Gastrocnemius medialis (tissue), 4 donors: ENCODE measurements around the gene COL6A3.

ENCODE experiments used
- POLR2A ChIP-seq, 2 donors: fragments of 450-650 bp; IDR thresholded peaks; one replicate each; pipeline ENCODE4 v1.6.1; 2017; ENCODE audit warnings: antibody characterized with exemption in 2 of 2, mild to moderate bottlenecking in 2 of 2, moderate library complexity in 2 of 2
- TF ChIP-seq, protein P1 (sequence below), 5 experiments: fragments of 450-650 bp in 3 of 5; fragments of 200-600 bp in 2 of 5; sonication (generic) in 2 of 5; IDR thresholded peaks in 4 of 5; conservative IDR thresholded peaks in 1 of 5; 1 replicate in 4 of 5; 2 replicates in 1 of 5; pipeline ENCODE4 v1.5.1; 2016 to 2019; ENCODE audit warnings: antibody characterized with exemption in 5 of 5, mild to moderate bottlenecking in 3 of 5, moderate library complexity in 3 of 5

DNA sequence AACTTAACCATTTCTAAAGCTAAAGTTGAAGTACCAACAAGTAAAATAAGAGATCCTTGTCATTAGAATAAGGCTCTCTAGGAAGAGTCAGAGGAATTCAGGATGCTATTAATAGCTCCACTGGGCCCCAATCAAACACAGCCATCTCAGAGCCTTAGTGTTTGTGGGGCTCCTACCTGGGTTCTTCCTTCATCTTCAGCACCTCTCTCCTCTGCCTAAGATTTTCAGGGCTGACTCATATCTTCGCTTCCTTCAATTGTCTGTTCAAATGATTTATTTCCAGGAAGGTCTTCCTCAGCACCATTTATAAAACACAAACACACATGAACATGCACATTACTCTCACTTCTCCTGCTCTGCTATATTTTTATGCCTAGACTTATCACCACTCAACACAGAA, 119.5 kb downstream of the COL6A3 start:
- TF ChIP-seq, protein P1, sequence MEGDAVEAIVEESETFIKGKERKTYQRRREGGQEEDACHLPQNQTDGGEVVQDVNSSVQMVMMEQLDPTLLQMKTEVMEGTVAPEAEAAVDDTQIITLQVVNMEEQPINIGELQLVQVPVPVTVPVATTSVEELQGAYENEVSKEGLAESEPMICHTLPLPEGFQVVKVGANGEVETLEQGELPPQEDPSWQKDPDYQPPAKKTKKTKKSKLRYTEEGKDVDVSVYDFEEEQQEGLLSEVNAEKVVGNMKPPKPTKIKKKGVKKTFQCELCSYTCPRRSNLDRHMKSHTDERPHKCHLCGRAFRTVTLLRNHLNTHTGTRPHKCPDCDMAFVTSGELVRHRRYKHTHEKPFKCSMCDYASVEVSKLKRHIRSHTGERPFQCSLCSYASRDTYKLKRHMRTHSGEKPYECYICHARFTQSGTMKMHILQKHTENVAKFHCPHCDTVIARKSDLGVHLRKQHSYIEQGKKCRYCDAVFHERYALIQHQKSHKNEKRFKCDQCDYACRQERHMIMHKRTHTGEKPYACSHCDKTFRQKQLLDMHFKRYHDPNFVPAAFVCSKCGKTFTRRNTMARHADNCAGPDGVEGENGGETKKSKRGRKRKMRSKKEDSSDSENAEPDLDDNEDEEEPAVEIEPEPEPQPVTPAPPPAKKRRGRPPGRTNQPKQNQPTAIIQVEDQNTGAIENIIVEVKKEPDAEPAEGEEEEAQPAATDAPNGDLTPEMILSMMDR (IDR thresholded peaks at IDR 0.05 in 4 of 5, conservative IDR thresholded peaks at IDR 0.05 in 1 of 5), result no peak
- TF ChIP-seq POLR2A (IDR thresholded peaks at IDR 0.05), result no peak
